Esophagus muscularis mucosa (tissue), 3 donors: ENCODE data around the gene DPF3.

Experiments
- POLR2A ChIP-seq: fragments of 450-650 bp; IDR thresholded peaks from one replicate; pipeline ENCODE4 v1.6.1; 2017; ENCODE audit warnings: antibody characterized with exemption, moderate library complexity, mild to moderate bottlenecking, low read depth
- TF ChIP-seq, protein P1 (sequence below), 3 experiments: fragments of 200-600 bp in 2 of 3; fragments of 450-650 bp in 1 of 3; sonication (generic) in 2 of 3; IDR thresholded peaks; one replicate each; pipeline ENCODE4 v1.5.1; 2017 to 2019; ENCODE audit warnings: antibody characterized with exemption in 3 of 3, mild to moderate bottlenecking in 2 of 3, moderate library complexity in 1 of 3

- no peak for TF ChIP-seq POLR2A
- TF ChIP-seq, protein P1, sequence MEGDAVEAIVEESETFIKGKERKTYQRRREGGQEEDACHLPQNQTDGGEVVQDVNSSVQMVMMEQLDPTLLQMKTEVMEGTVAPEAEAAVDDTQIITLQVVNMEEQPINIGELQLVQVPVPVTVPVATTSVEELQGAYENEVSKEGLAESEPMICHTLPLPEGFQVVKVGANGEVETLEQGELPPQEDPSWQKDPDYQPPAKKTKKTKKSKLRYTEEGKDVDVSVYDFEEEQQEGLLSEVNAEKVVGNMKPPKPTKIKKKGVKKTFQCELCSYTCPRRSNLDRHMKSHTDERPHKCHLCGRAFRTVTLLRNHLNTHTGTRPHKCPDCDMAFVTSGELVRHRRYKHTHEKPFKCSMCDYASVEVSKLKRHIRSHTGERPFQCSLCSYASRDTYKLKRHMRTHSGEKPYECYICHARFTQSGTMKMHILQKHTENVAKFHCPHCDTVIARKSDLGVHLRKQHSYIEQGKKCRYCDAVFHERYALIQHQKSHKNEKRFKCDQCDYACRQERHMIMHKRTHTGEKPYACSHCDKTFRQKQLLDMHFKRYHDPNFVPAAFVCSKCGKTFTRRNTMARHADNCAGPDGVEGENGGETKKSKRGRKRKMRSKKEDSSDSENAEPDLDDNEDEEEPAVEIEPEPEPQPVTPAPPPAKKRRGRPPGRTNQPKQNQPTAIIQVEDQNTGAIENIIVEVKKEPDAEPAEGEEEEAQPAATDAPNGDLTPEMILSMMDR (IDR thresholded peaks at IDR 0.05): no peak
Observed at GRCh38 chr14:72775923-72776554, 117.9 kb downstream of the DPF3 start.
